Osteoblast (primary cell): ENCODE data around the gene SDF2L1. TPM values are rescaled to one million over a fixed set of nuclear protein-coding genes. Genes with fewer than 3 reads are reported as not detected.
"Not testable (repeated sequence)": the region's sequence is repeated elsewhere in the genome, so short reads cannot be mapped to it uniquely, and the experiment has no call there.

Experiments
- DNase-seq: peaks from one replicate; pipeline ENCODE4 v3.0.0; 2011; ENCODE audit warnings: low spot score, mixed read lengths; ENCODE audit not compliant: insufficient read length; ENCODE audit errors: missing footprints
- H2AFZ ChIP-seq: 2 replicates; pipeline ENCODE4 v1.6.0; 2011; ENCODE audit warnings: mild to moderate bottlenecking, low read length
- H3K27ac ChIP-seq: 2 replicates; pipeline ENCODE4 v1.5.1; 2011; ENCODE audit warnings: mild to moderate bottlenecking, low read depth, low read length, moderate library complexity
- H3K27me3 ChIP-seq: 2 replicates; pipeline ENCODE4 v1.6.0; 2012; ENCODE audit warnings: mild to moderate bottlenecking, control low read depth, inconsistent platforms, low read length, moderate library complexity; ENCODE audit not compliant: insufficient read depth
- H3K36me3 ChIP-seq: 2 replicates; pipeline ENCODE4 v1.5.1; 2011; ENCODE audit warnings: mild to moderate bottlenecking, low read length, control low read depth, moderate library complexity; ENCODE audit not compliant: insufficient read depth
- H3K4me1 ChIP-seq: 2 replicates; pipeline ENCODE4 v1.5.1; 2011; ENCODE audit warnings: mild to moderate bottlenecking, low read length, control low read depth, moderate library complexity; ENCODE audit not compliant: insufficient read depth
- H3K4me2 ChIP-seq: 2 replicates; pipeline ENCODE4 v1.6.0; 2011; ENCODE audit warnings: mild to moderate bottlenecking, low read length; ENCODE audit not compliant: insufficient read depth
- H3K4me3 ChIP-seq: fragments of 200-600 bp; sonication (generic); 3 replicates; pipeline ENCODE4 v1.5.1; 2012; ENCODE audit warnings: mild to moderate bottlenecking, low read length, inconsistent platforms; ENCODE audit not compliant: insufficient read depth
- H3K79me2 ChIP-seq: 2 replicates; pipeline ENCODE4 v1.6.0; 2012; ENCODE audit warnings: mild to moderate bottlenecking, low read length, control low read depth, inconsistent platforms; ENCODE audit not compliant: insufficient read depth
- H3K9me3 ChIP-seq: 2 replicates; pipeline ENCODE4 v1.5.1; 2011; ENCODE audit warnings: low read depth, low read length, control low read depth
- H4K20me1 ChIP-seq: 2 replicates; pipeline ENCODE4 v1.6.0; 2012; ENCODE audit warnings: mild to moderate bottlenecking, low read length, control low read depth; ENCODE audit not compliant: insufficient read depth
- CTCF ChIP-seq: IDR thresholded peaks from 2 replicates; pipeline ENCODE4 v1.5.1; 2011; ENCODE audit warnings: mild to moderate bottlenecking, low read depth, low read length, moderate library complexity; ENCODE audit errors: extremely low read depth
- total RNA-seq: library from RNA; depleted of rRNA; stranded (reverse); fragments of >200 nt; gene quantifications from 2 replicates; pipeline ENCODE4 v1.2.3, GENCODE V29; 2012

SDF2L1 gene
- total RNA-seq, 1 donor = 10.5 TPM

- no peak overlapping the region for H2AFZ ChIP-seq
- no peaks in the 10 kb centered on the region for H3K9me3 ChIP-seq
- H4K20me1 ChIP-seq = peaks cover 7% of the 10 kb centered on the region
- peak; percentile 62 for DNase-seq
- H3K4me3 ChIP-seq = peak overlapping the region; percentile 89
- H3K79me2 ChIP-seq = peaks cover 14% of the 10 kb centered on the region
- H3K27ac ChIP-seq = no peak overlapping the region
- no peak for TF ChIP-seq CTCF
- peak overlapping the region; percentile 99 for H3K4me2 ChIP-seq
- H3K36me3 ChIP-seq = peaks cover under 1% of the 10 kb centered on the region
- H3K27me3 ChIP-seq = no peaks in the 10 kb centered on the region
- H3K4me1 ChIP-seq = peaks cover 16% of the 10 kb centered on the region
These were observed 1.6 kb downstream of the SDF2L1 start for GRCh38 chr22:21643533-21644357.

GRCh38 chr22:21645513-21645912, 3.4 kb downstream of the SDF2L1 start:
- H3K4me1 ChIP-seq = peaks cover 16% of the 10 kb centered on the region
- not testable (repeated sequence) for H3K27me3 ChIP-seq, H2AFZ ChIP-seq, H3K36me3 ChIP-seq, H3K4me2 ChIP-seq, H3K27ac ChIP-seq, DNase-seq, H4K20me1 ChIP-seq, H3K9me3 ChIP-seq, H3K4me3 ChIP-seq
- H3K79me2 ChIP-seq = peaks cover 14% of the 10 kb centered on the region

- Histone ChIP-seq H3K9me3 (no peaks in the 10 kb centered on the region), H3K4me2 (no peak overlapping the region), H3K4me3 (no peak overlapping the region), H4K20me1 (peaks cover 7% of the 10 kb centered on the region), H3K36me3 (peaks cover 5% of the 10 kb centered on the region), H3K27me3 (no peaks in the 10 kb centered on the region), H3K4me1 (peaks cover 12% of the 10 kb centered on the region), H2AFZ (no peak overlapping the region), H3K79me2 (peaks cover 14% of the 10 kb centered on the region), H3K27ac (no peak overlapping the region)
- DNase-seq = peak; percentile 96
- peak; percentile 91 for TF ChIP-seq CTCF
These were observed 4.8 kb downstream of the SDF2L1 start for GRCh38 chr22:21646608-21647590.

GRCh38 chr22:21650280-21650679, 8.2 kb downstream of the SDF2L1 start:
- H3K79me2 ChIP-seq = peaks cover 2% of the 10 kb centered on the region
- H3K27ac ChIP-seq = no peak overlapping the region
- no peak overlapping the region for H3K4me3 ChIP-seq

More at GRCh38 chr22:21650280-21650679, 8.2 kb downstream of the SDF2L1 start:
- Histone ChIP-seq H3K27me3 (no peaks in the 10 kb centered on the region), H3K4me2 (no peak overlapping the region), H3K9me3 (no peaks in the 10 kb centered on the region), H2AFZ (no peak overlapping the region), H4K20me1 (no peaks in the 10 kb centered on the region), H3K36me3 (peaks cover 8% of the 10 kb centered on the region), H3K4me1 (peaks cover 12% of the 10 kb centered on the region)
- DNase-seq = no peak
- no peak for TF ChIP-seq CTCF
